ENCODE results near the gene APLNR.

The APLNR gene

GRCh38 chr11:57192316-57192715, 44.7 kb downstream of the APLNR start:
- no peak for TF ChIP-seq CTCF (IDR thresholded peaks at IDR 0.05; ENCODE audit: low read depth, low read length)

GRCh38 chr11:57191311-57192219, 45.5 kb downstream of the APLNR start:
- no peak overlapping the region for H3K4me3 ChIP-seq (ENCODE audit: low read depth, low read length)
- TF ChIP-seq CTCF (IDR thresholded peaks at IDR 0.05; ENCODE audit: low read depth, low read length) = no peak

More at GRCh38 chr11:57192316-57192715, 44.7 kb downstream of the APLNR start:
- no peak overlapping the region for H3K4me3 ChIP-seq (ENCODE audit: low read depth, low read length)

- TF ChIP-seq CTCF (IDR thresholded peaks at IDR 0.05; ENCODE audit: low read depth, low read length) = no peak
- H3K4me3 ChIP-seq (ENCODE audit: low read depth, low read length) = no peak overlapping the region
These were observed 46.5 kb downstream of the APLNR start for GRCh38 chr11:57190548-57190947.

All from WI38 (cell line).